ENCODE measurements around the gene ABI1.
A peak's percentile ranks its signal among the peaks of the same experiment; 100 is the strongest.

Gene ABI1

DNA sequence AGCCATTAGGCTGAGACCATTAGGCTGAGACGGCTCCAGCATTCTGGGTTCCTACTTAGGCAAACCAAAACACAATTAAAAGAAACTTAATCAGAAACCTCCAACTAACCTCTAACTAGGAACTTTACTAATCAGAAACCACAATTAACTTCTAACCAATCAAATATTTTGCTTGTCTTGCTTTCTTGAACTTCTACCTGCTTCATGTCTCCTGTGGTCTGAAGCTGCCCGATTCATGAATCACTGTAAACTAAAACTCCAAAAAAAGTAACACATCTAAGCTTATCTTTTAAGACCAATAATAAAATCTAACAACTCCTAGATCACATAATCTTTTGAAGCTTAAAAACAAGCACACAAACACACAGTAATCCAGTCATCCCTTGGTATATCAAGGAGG lies 87.1 kb downstream of the ABI1 start:
- DNase-seq = no peak
- no peak for ATAC-seq
- Mint-ChIP-seq H3K4me1 (peaks cover 42% of the 10 kb centered on the region), H3K27ac (no peak overlapping the region), H3K4me3 (no peak overlapping the region), H3K27me3 (no peaks in the 10 kb centered on the region), H3K9me3 (no peaks in the 10 kb centered on the region)

DNA sequence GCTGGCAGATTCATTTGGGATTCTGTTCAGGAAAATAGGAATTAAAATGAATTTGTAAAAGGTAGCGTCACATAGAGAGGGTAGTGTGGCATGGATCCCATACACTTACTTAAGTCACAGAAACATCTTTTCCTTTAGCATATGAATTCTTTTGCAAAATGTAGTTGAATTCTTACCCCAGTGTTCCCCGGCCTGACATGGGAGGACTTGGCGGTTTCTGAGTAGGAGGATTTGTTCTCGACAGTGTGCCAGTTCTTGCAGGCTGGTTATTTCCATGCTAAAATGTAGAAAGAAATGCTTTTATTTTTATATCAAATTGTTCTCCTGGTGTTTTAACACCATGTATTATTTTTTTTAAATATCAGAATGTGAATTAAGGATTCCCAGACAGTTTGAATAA lies 90.7 kb downstream of the ABI1 start:
- DNase-seq (no peak), ATAC-seq (no peak)
- no peaks in the 10 kb centered on the region for H3K27me3 Mint-ChIP-seq
- H3K4me3 Mint-ChIP-seq = no peak overlapping the region
- no peak overlapping the region for H3K27ac Mint-ChIP-seq
- peaks cover 15% of the 10 kb centered on the region for H3K4me1 Mint-ChIP-seq
- H3K9me3 Mint-ChIP-seq = no peaks in the 10 kb centered on the region

DNA sequence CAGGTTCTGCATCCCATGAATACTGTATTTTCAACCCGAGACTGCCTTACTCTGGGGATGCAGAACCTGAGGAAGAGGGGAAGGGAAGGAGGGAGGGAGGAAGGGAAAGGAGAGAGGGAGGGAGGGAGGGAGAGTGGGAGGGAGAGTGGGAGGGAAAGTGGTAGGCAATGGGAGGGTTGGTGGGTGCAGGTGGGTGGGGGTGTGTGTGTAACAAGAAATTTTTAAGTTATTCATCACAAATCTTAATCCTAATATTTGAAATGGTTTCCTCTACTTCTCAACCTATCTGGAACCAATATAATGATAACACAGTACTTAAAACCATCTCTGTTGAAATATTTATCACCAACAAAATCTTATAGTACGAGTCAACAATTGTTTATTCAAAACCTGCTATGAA lies 95.2 kb downstream of the ABI1 start:
- no peak overlapping the region for H3K27ac Mint-ChIP-seq

DNA sequence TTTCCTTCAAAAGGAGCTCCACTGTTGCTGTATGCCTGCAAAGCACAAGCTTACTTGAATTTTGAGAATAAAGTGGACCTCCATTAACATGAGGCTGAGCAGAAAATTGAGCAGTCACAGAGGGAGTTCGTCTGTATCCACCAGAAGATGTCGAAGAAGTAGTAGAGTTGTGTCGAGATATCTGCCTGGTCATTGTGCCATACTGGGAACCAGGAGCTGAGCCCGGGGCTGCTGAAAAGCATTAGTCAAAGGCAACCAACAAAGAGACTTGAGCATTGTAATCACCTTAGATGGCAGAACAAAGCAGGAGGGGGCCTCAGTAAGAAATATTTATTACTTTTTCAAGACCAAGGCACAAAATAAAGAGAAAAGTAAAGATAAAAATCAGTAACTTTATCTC lies 101.8 kb downstream of the ABI1 start:
- Mint-ChIP-seq H3K27me3 (no peaks in the 10 kb centered on the region), H3K27ac (peak overlapping the region in 1 of 2 donors; percentile 83), H3K4me3 (no peak overlapping the region), H3K9me3 (no peaks in the 10 kb centered on the region), H3K4me1 (peaks cover 6% of the 10 kb centered on the region)
- ATAC-seq (no peak), DNase-seq (no peak)

More for the DNA sequence above, 95.2 kb downstream of the ABI1 start:
- no peaks in the 10 kb centered on the region for H3K9me3 Mint-ChIP-seq
- ATAC-seq = no peak
- H3K27me3 Mint-ChIP-seq = no peaks in the 10 kb centered on the region
- H3K4me3 Mint-ChIP-seq = no peak overlapping the region
- no peaks in the 10 kb centered on the region for H3K4me1 Mint-ChIP-seq
- DNase-seq = no peak

DNA sequence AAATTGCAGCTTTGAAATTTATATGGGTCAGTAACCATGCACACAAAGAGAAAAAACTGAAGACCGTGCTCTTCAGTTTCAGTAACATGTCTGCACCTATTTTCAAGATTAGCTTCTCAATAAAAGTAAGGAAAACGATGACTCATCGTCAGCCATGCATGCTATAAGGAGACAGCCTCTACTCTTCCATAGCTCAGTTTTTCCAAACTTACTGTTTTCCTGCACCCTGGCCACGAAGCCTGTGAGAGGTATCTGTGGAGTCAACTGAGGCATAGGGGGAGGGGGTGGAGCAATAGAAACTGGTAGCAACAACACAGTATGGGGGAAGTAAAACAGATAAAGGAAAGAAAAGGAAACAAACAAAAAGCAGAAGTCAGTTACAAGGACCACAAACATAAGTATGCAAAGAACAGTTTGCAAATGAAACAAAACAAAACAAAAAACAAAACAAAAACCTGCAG lies 105.3 kb downstream of the ABI1 start:
- Mint-ChIP-seq H3K9me3 (no peaks in the 10 kb centered on the region), H3K4me1 (peaks cover 6% of the 10 kb centered on the region), H3K4me3 (no peak overlapping the region), H3K27me3 (no peaks in the 10 kb centered on the region), H3K27ac (peak overlapping the region in 1 of 2 donors; percentile 76)
- no peak for ATAC-seq
- DNase-seq = no peak

DNA sequence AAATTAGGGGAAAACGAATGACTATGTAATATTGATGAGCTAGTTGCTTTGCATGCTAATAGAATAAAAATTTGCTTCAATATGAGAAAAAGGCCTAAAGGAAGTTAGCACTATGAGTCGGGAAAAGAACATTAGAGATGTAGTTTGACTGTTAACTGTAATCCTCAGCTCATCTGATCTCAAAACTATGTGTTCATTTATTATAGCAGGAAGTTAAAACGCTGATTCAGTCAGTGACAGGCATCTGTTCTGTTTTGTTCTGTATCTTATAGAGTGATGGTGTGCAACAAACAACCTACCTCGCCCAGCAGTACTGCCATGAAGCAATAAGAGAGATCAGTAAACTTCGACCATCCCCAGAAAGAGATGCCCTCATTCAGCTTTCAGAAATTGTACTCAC lies 114.7 kb downstream of the ABI1 start:
- Mint-ChIP-seq H3K27ac (no peak overlapping the region), H3K9me3 (no peaks in the 10 kb centered on the region), H3K4me3 (no peak overlapping the region), H3K27me3 (no peaks in the 10 kb centered on the region), H3K4me1 (no peaks in the 10 kb centered on the region)
- DNase-seq (no peak), ATAC-seq (no peak)

DNA sequence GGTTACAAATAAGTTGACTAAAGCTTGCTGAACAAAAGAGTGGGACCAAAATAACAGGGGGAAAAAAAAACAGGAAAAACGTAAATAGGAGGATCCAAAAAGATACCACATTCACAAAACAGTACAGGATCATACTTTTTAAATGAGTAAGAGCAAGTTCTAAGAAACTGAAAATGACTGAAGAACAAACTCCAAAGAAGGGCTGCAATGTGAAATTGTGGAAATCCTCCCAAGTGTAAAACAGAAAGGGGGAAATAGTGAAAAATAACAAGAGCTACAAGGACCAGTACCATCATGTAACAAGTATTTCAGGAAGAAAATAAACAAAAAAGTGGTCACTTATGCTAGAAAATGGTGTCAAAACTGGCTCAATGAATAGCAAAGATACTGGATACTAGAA lies 116.9 kb downstream of the ABI1 start:
- Mint-ChIP-seq H3K4me1 (peaks cover 5% of the 10 kb centered on the region), H3K27me3 (no peaks in the 10 kb centered on the region), H3K4me3 (no peak overlapping the region), H3K9me3 (no peaks in the 10 kb centered on the region), H3K27ac (peak overlapping the region in 1 of 2 donors; percentile 3)
- DNase-seq (no peak), ATAC-seq (no peak)

DNA sequence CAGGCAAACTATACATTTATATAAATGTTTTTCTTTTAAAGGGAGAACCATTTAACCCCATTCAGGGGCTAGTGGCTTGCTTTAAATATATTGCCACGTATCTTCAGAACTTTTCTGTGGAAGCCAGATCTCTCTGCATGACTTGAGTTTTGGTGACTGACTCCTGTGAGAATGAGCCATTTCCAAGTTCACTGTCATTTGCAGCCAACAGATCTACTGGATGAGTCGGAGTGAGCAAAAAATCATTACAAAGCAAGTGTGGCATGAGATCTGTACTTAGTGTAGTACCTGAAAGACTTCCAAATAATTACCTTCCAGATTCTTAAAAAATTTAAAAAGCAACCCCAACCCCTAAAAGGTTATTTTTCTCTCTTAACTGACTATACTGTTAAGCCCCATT lies 117.7 kb downstream of the ABI1 start:
- Mint-ChIP-seq H3K9me3 (no peaks in the 10 kb centered on the region), H3K27ac (peak overlapping the region; percentile 80 to 82), H3K4me3 (no peak overlapping the region), H3K4me1 (peaks cover 6% of the 10 kb centered on the region), H3K27me3 (no peaks in the 10 kb centered on the region)
- DNase-seq = no peak
- no peak for ATAC-seq

DNA sequence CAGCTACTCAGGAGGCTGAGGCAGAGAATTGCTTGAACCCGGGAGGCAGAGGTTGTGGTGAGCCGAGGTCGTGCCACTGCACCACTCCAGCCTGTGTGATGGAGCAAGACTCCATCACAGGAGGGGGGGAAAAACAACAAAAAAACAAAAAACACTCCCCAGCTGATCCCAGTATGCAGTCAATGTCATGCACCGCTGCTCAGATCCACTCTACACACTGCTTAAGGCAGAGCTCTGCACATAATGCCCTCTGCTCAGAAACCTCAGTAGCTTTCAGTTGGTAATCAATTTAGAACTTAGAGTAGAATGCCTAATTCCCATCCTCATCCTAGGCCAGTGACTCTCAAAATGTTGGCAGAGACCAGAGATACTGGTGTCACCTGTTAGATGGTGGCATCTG lies 119.4 kb downstream of the ABI1 start:
- no peak overlapping the region for H3K4me3 Mint-ChIP-seq

DNA sequence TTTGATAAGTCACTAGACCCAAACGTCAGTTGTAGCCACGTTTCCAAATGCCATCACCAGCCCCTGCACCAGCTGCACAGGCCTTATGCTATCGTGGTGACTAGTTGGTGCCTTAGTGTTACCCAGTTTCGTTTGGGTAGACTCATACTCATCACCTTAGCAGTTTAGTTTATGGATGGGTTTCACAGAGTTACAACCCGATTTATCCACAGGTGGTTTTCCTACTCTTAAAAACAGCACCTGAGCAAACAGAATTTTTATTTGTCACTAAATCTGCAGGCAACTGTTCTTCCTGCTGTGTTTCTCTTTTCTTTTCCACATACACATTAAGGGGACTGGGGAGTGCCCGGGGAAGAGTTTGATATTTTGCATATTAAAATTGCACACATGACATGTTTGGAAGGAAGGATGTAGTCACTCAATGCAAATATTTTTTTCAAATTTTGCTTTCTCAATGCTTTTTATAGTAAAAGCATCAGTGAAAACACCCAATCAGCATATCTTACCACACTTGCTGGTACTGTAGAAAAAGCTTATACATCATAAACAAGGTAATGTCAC lies 121.6 kb downstream of the ABI1 start:
- DNase-seq (no peak), ATAC-seq (no peak)
- Mint-ChIP-seq H3K27me3 (no peaks in the 10 kb centered on the region), H3K4me1 (peaks cover 27% of the 10 kb centered on the region), H3K9me3 (no peaks in the 10 kb centered on the region), H3K27ac (peak overlapping the region; percentile 76 to 88), H3K4me3 (no peak overlapping the region)

More for the DNA sequence above, 119.4 kb downstream of the ABI1 start:
- Mint-ChIP-seq H3K27me3 (no peaks in the 10 kb centered on the region), H3K9me3 (no peaks in the 10 kb centered on the region), H3K27ac (no peak overlapping the region), H3K4me1 (peaks cover 23% of the 10 kb centered on the region)
- no peak for DNase-seq
- ATAC-seq = no peak

DNA sequence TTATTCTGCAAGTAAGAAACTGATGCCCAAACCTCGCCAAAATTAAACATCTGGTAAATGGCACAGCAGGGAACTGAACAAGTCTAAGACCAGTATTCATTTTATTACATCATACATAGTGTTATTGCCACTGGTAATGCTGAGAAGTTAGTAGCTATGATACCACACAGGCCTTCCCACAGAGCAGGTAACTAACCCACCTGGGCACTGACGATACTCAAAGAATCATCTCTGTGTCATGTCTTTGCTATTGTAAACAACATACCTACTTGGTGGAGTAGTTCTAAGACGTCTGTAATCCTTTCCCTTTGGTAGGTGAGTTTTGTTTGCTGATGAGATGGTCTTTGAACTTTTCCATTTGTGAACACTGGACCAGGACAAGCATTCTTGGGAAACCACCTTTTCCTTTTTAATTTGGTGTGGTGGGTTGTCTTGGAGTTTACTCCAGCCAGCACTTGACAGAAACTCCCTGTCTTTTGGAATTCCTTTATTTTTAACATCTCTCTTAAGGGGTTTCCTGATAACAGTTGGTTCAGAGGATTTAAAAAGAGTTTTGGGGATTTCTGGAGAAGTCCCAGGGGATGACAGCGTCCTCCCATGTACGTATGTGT lies 122.4 kb downstream of the ABI1 start:
- H3K4me1 Mint-ChIP-seq = peaks cover 27% of the 10 kb centered on the region
- no peaks in the 10 kb centered on the region for H3K9me3 Mint-ChIP-seq
- H3K27ac Mint-ChIP-seq = peak overlapping the region; percentile 8 to 80
- H3K4me3 Mint-ChIP-seq = no peak overlapping the region
- H3K27me3 Mint-ChIP-seq = no peaks in the 10 kb centered on the region
- ATAC-seq = no peak
- no peak for DNase-seq

DNA sequence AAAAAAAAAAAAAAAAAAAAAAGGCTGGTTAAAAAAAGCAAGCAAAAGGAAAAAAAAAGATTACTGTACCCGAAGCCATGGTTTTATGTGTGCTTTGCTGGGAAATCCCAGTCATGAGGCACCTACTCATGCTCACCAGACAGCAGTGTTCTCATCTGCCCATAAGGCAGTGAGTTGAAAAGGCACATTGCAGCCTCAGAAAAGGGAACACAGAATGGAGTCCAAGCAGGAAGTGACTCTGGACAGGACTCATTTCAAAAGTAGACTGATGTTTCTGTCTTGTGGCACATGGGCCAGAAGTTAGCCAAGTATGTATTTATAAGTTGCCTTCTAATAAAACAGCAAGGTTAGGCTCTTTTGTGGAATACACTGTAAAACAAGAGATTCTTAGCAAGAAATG lies 123.0 kb downstream of the ABI1 start:
- Mint-ChIP-seq H3K27ac (peak overlapping the region; percentile 80 to 82), H3K4me3 (no peak overlapping the region), H3K27me3 (no peaks in the 10 kb centered on the region), H3K4me1 (peaks cover 27% of the 10 kb centered on the region), H3K9me3 (no peaks in the 10 kb centered on the region)
- DNase-seq (peak; percentile 17 to 50), ATAC-seq (peak; percentile 94)

DNA sequence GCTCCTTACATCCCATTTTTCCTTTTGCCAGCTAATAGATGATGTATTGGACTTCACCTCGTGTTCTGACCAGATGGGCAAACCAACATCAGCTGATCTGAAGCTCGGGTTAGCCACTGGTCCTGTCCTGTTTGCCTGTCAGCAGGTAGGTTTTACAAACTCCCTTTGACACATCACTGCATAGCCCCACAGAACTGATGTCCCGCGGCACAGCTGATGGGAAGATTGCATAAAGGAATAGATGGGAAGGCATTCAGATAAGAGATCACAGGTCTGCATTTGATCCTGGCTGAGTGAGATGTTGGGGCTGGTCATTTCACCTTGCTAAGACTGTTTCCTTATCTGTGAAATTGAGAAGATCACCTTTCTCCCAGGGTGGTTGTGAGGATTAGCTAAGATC lies 125.3 kb downstream of the ABI1 start:
- Mint-ChIP-seq H3K9me3 (no peaks in the 10 kb centered on the region), H3K27me3 (no peaks in the 10 kb centered on the region), H3K4me1 (peaks cover 27% of the 10 kb centered on the region)

DNA sequence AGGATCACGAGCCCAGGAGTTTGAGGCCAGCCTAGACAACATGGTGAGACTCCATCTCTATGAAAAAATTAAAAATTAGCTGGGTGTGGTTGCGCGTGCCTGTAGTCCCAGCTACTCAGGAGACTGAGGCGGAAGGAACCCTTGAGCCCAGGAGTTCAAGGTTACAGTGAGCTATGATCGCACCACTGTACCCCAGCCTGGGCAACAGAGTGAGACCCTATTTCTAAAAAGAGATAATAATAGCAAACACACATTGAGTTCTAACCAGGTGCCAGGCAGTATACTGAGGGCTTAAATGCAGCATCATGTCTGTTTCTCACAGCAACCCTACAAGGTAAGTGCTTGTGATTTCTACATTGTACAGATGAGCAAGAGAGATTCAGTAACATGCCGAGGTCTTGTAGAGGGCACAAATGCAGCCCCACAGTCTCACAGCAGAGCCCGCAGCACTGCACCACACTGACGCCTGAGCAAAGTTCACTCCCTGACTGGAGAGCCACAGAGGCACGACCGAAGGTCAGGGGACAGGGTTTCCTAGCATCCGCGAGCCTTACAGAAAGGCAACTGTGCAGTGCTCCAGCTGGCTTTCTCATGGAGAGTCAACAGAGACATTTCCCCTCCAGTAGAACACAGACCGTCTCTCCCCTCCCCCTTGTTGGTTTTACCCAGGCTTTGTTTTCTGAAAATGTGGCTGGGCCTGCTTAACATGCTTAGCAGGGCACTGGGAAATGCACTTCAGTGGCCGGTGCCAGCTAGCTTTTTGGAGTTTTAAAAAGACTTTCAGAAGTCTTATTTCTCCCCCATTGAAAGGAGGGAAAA lies 126.8 kb downstream of the ABI1 start:
- no peak for DNase-seq
- Mint-ChIP-seq H3K27ac (peak overlapping the region in 1 of 2 donors; percentile 59), H3K4me3 (no peak overlapping the region), H3K9me3 (no peaks in the 10 kb centered on the region), H3K27me3 (no peaks in the 10 kb centered on the region), H3K4me1 (peaks cover 22% of the 10 kb centered on the region)
- no peak for ATAC-seq

More for the DNA sequence above, 125.3 kb downstream of the ABI1 start:
- Mint-ChIP-seq H3K27ac (peak overlapping the region in 1 of 2 donors; percentile 14), H3K4me3 (no peak overlapping the region)
- ATAC-seq (no peak), DNase-seq (no peak)

DNA sequence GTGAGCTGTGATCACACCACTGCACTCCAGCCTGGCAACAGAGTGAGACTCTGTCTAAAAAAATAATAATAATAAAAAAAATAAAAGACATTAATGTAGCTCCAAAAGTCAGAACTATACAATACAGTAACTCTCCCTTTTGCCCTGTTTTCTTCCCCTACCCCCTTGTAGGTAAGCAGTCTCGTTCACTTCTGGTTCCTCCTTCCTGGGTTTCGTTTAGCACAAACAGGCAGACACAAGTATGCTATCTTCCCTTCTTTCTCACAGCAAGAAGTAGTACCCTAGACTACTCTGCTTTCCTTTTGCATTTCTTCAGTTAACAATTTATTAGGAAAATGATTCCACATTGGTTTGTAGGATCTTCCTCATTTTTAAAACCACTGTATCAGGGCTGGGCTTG lies 130.2 kb downstream of the ABI1 start:
- DNase-seq (no peak), ATAC-seq (no peak)
- Mint-ChIP-seq H3K27ac (no peak overlapping the region), H3K27me3 (no peaks in the 10 kb centered on the region), H3K9me3 (no peaks in the 10 kb centered on the region), H3K4me3 (no peak overlapping the region), H3K4me1 (no peaks in the 10 kb centered on the region)

DNA sequence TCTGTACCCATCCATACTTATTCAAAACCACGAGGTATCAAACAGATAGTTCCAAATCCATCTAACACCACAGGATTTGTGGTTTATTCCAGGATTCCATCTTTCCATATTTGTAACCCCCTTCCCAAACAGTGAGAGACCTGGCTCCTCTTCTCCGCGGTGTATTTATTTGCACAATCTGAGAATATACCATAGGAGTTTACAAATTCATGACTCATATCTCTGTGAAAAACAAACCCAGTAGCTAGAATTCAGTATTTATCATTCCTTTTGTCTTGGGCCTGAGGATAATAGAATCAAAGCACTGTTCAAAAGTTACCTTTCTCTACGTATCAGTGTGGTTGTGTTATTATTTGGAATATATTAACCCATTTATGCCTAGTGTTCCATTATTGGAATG lies 131.4 kb downstream of the ABI1 start:
- DNase-seq (no peak), ATAC-seq (no peak)
- H3K9me3 Mint-ChIP-seq = no peaks in the 10 kb centered on the region
- no peak overlapping the region for H3K4me3 Mint-ChIP-seq
- H3K27ac Mint-ChIP-seq = no peak overlapping the region
- no peaks in the 10 kb centered on the region for H3K4me1 Mint-ChIP-seq
- H3K27me3 Mint-ChIP-seq = no peaks in the 10 kb centered on the region

Data from stimulated activated naive CD8-positive, alpha-beta T cell treated with anti-CD3 and anti-CD28 coated beads, Interleukin-15, amount 100 ng/mL, for 72 hours (primary cell).